SH-SY5Y (cell line): ENCODE measurements around the gene ANKRD60.

Source experiments
- GATA2 ChIP-seq: IDR thresholded peaks from 2 replicates; pipeline ENCODE4 v1.6.1; 2011; ENCODE audit warnings: mild to moderate bottlenecking, low read depth, low read length
- GATA3 ChIP-seq: IDR thresholded peaks from 2 replicates; pipeline ENCODE4 v1.6.1; 2011; ENCODE audit warnings: low read depth, mild to moderate bottlenecking, low read length, moderate library complexity

- TF ChIP-seq GATA2, result no peak
- no peak for TF ChIP-seq GATA3
Observed at GRCh38 chr20:58244517-58245030, 16.1 kb upstream of the ANKRD60 start.
